KMS-11 (cell line): ENCODE data around the gene SYT2.

Experiments
- H2AFZ ChIP-seq: fragments of 200-600 bp; sonication (generic); 2 replicates; pipeline ENCODE4 v1.6.1; 2016; ENCODE audit warnings: antibody characterized with exemption, mixed run types, low read depth
- H3K27ac ChIP-seq: fragments of 200-600 bp; sonication (generic); 2 replicates; pipeline ENCODE4 v1.6.1; 2016; ENCODE audit warnings: mild to moderate bottlenecking, mixed run types
- H3K27me3 ChIP-seq: fragments of 200-600 bp; sonication (generic); 2 replicates; pipeline ENCODE4 v1.6.1; 2017; ENCODE audit warnings: mild to moderate bottlenecking, low read depth, mixed run types, moderate library complexity; ENCODE audit not compliant: insufficient read depth
- H3K36me3 ChIP-seq: fragments of 200-600 bp; sonication (generic); 2 replicates; pipeline ENCODE4 v1.6.1; 2017; ENCODE audit warnings: mild to moderate bottlenecking, mixed run types; ENCODE audit not compliant: insufficient read depth
- H3K4me1 ChIP-seq: fragments of 200-600 bp; sonication (generic); 2 replicates; pipeline ENCODE4 v1.6.1; 2016; ENCODE audit warnings: mild to moderate bottlenecking, low read depth, mixed run types; ENCODE audit not compliant: poor library complexity, severe bottlenecking
- H3K4me2 ChIP-seq: fragments of 200-600 bp; sonication (generic); 2 replicates; pipeline ENCODE4 v1.7.0; 2016; ENCODE audit warnings: mild to moderate bottlenecking, mixed run types
- H3K4me3 ChIP-seq: fragments of 200-600 bp; sonication (generic); IDR thresholded peaks from 2 replicates; pipeline ENCODE4 v1.6.1; 2017; ENCODE audit warnings: low read depth, low read length, mixed read lengths; ENCODE audit not compliant: insufficient read depth
- H3K79me2 ChIP-seq: fragments of 200-600 bp; sonication (generic); 2 replicates; pipeline ENCODE4 v1.6.1; 2016; ENCODE audit warnings: low read depth, mixed run types; ENCODE audit not compliant: insufficient read depth
- H3K9ac ChIP-seq: fragments of 200-600 bp; sonication (generic); 2 replicates; pipeline ENCODE4 v1.6.1; 2016; ENCODE audit warnings: mild to moderate bottlenecking, mixed run types
- H4K20me1 ChIP-seq: fragments of 200-600 bp; sonication (generic); 2 replicates; pipeline ENCODE4 v1.6.1; 2016; ENCODE audit warnings: mild to moderate bottlenecking, mixed run types; ENCODE audit not compliant: insufficient read depth
- TF ChIP-seq, protein P1 (sequence below): fragments of 200-600 bp; sonication (generic); conservative IDR thresholded peaks from 2 replicates; pipeline ENCODE4 v1.6.1; 2017; ENCODE audit warnings: low read depth, mild to moderate bottlenecking, antibody characterized with exemption, low read length, moderate library complexity, mixed read lengths

The SYT2 gene

DNA sequence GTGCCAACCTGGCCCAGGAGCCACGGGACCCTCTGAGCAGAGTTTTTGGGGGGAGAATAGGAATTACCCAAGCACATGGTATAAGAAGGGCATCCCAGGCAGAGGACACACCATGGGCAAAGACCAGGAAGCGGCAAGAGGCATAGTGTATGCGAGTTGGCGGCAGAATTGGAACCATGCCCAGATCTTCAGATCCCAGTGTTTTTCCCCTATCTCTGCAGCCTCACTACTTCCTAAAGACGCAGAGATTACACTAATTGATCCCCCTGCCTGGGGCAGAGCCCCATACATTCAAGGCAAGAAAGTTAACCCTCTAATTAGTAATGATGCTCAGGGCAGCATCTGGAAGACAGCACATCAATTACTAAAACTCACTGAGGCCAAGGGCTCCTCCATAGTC, 48.2 kb downstream of the SYT2 start:
- H3K79me2 ChIP-seq: no peaks in the 10 kb centered on the region
- no peak overlapping the region for H3K4me2 ChIP-seq
- TF ChIP-seq, protein P1, sequence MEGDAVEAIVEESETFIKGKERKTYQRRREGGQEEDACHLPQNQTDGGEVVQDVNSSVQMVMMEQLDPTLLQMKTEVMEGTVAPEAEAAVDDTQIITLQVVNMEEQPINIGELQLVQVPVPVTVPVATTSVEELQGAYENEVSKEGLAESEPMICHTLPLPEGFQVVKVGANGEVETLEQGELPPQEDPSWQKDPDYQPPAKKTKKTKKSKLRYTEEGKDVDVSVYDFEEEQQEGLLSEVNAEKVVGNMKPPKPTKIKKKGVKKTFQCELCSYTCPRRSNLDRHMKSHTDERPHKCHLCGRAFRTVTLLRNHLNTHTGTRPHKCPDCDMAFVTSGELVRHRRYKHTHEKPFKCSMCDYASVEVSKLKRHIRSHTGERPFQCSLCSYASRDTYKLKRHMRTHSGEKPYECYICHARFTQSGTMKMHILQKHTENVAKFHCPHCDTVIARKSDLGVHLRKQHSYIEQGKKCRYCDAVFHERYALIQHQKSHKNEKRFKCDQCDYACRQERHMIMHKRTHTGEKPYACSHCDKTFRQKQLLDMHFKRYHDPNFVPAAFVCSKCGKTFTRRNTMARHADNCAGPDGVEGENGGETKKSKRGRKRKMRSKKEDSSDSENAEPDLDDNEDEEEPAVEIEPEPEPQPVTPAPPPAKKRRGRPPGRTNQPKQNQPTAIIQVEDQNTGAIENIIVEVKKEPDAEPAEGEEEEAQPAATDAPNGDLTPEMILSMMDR: no peak

DNA sequence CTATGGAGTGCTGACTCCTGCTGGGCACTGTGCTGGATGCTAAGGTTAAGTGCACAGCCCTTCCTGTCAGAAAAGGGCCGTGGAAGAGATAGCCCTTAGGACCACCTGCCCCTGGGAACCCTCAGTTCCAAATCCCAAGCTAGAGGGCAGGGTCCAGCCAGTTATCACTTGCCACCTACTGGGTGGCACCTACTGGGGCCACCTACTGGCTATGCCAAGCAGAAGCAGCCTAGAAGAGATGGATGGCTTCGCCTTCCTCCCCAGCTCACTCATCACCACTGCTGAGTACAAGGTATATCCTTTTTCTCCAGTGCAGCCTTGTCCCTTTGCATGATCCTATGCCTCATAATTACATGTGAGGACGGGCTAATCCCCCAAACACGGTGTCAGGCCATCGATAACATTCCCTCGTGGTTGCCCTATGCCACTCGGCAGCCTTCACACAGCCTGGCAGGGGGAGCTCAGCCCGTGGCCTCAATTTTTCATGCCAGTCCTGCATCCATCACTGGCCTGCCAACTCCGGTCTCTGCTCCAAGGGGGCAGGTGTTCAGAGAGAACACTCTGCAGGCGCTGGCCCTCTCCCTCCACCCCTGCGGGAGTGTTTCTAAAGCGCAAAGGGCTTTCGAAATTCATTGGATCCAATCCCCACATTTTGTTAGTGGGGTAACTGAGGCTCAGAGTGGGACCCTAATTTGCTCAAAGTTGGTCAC, 49.0 kb downstream of the SYT2 start:
- no peaks in the 10 kb centered on the region for H3K36me3 ChIP-seq
- H3K27me3 ChIP-seq: peaks cover 68% of the 10 kb centered on the region
- no peak overlapping the region for H3K4me3 ChIP-seq
- no peak overlapping the region for H2AFZ ChIP-seq
- H3K9ac ChIP-seq: no peak overlapping the region
- no peaks in the 10 kb centered on the region for H3K4me1 ChIP-seq
- TF ChIP-seq, protein P1: peak; percentile 71
- no peak overlapping the region for H3K4me2 ChIP-seq
- no peaks in the 10 kb centered on the region for H4K20me1 ChIP-seq
- H3K27ac ChIP-seq: no peak overlapping the region
- H3K79me2 ChIP-seq: no peaks in the 10 kb centered on the region

More for the DNA sequence above, 48.2 kb downstream of the SYT2 start:
- Histone ChIP-seq H3K27ac (no peak overlapping the region), H3K27me3 (peaks cover 68% of the 10 kb centered on the region), H2AFZ (no peak overlapping the region), H3K4me3 (no peak overlapping the region), H4K20me1 (no peaks in the 10 kb centered on the region), H3K4me1 (no peaks in the 10 kb centered on the region), H3K36me3 (no peaks in the 10 kb centered on the region), H3K9ac (no peak overlapping the region)

DNA sequence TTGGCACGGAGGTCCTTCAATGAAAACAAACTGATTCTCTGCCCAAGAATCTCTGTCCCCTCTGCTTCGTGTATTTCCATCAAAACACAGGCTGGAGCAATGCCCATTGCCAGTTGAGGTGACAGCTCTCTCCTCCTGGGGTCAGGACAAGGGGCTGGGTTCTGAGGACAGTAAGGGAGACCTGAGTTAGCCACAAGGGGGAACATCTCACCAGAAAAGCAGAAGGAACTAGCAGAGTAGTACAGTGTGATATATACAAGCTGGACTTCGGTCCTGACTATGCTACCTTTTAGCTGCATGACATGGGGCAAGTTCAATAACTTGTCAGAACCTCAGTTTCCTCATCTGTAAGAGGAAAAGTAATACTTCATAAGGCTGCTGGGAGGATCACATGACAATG, 50.3 kb downstream of the SYT2 start:
- Histone ChIP-seq H3K4me1 (no peaks in the 10 kb centered on the region), H3K27ac (no peak overlapping the region), H4K20me1 (no peaks in the 10 kb centered on the region), H3K4me3 (no peak overlapping the region), H3K9ac (no peak overlapping the region), H3K27me3 (peaks cover 73% of the 10 kb centered on the region), H3K4me2 (no peak overlapping the region), H3K36me3 (no peaks in the 10 kb centered on the region), H3K79me2 (no peaks in the 10 kb centered on the region), H2AFZ (no peak overlapping the region)
- TF ChIP-seq, protein P1: no peak

DNA sequence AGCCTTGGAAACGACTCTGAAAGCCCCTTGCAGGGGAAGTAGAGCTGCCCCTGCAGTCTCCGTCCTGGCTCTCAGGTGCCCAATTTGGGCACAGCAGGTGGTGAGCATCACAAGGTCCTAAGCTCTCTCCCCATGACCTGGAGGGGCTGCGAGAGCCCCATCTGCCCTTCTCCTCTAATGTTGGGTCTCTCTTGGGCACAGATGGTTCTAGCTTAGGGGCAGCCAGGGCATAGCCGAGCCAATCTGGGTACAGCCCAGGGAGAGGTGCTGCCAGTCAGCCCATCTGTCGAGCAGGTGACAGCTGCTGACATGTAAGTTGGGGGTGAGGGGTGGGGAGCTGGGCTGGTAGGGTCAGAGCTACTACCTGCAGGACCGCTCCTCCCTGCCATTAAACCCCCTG, 50.7 kb downstream of the SYT2 start:
- H2AFZ ChIP-seq: no peak overlapping the region
- H3K27me3 ChIP-seq: peaks cover 75% of the 10 kb centered on the region
- no peaks in the 10 kb centered on the region for H3K4me1 ChIP-seq
- no peak overlapping the region for H3K9ac ChIP-seq
- H4K20me1 ChIP-seq: no peaks in the 10 kb centered on the region
- H3K4me2 ChIP-seq: no peak overlapping the region
- no peaks in the 10 kb centered on the region for H3K36me3 ChIP-seq
- H3K79me2 ChIP-seq: no peaks in the 10 kb centered on the region
- TF ChIP-seq, protein P1: no peak
- no peak overlapping the region for H3K4me3 ChIP-seq
- H3K27ac ChIP-seq: no peak overlapping the region
